Measurements from ENCODE around the gene SLC37A1. TPM values are rescaled to one million over a fixed set of nuclear protein-coding genes. Genes with fewer than 3 reads are reported as not detected.
"Not testable (repeated sequence)": the region's sequence is repeated elsewhere in the genome, so short reads cannot be mapped to it uniquely, and the experiment has no call there.

The SLC37A1 gene
- polyA plus RNA-seq, 4 donors, result 30.0 to 80.7 (median 37.6) TPM

DNA sequence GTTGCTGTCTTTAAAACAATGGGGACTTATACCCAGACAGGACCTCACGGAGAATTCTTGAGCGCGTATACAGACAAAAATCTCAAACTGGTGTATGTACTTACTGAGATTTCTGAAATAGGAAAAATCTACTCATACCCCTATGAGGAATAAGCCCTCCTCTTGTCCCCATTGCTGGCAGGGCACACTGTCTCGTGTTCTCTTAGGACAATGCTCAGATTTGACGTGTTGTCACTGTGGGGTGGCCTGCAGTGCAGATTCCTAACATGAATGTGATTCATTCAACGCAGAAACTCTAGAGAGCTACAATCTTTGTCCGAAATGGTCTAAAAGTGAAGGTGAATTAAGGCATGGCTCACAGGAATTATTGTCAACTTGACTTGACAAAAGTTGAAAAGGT lies 108.6 kb downstream of the SLC37A1 start:
- FAIRE-seq (no peak), DNase-seq (no peak)
- no peaks in the 10 kb centered on the region for H3K36me3 ChIP-seq (ENCODE audit: control insufficient read depth in 3 of 3, insufficient read depth in 2 of 3, low read depth in 1 of 3, low read length in 3 of 3)
- H3K4me3 ChIP-seq (ENCODE audit: low read depth in 1 of 3, low read length in 3 of 3), result no peak overlapping the region
- H3K9me3 ChIP-seq (ENCODE audit: control insufficient read depth in 2 of 2, insufficient read depth in 1 of 2, low read depth in 1 of 2, low read length in 1 of 2), result peaks cover 0 to 4% of the 10 kb centered on the region in 2 donors
- H3K27ac ChIP-seq (ENCODE audit: low read depth in 1 of 3, low read length in 2 of 3), result no peak overlapping the region
- H3K4me1 ChIP-seq (ENCODE audit: control insufficient read depth in 3 of 3, insufficient read depth in 2 of 3, low read depth in 1 of 3, low read length in 2 of 3), result peaks cover 0 to 16% (median 0%) of the 10 kb centered on the region in 3 donors
- peaks cover 2 to 4% (median 3%) of the 10 kb centered on the region in 3 donors for H3K27me3 ChIP-seq (ENCODE audit: control insufficient read depth in 3 of 3, insufficient read depth in 3 of 3, low read length in 3 of 3)
- WGBS, 3 donors, result 89 to 93% (median 93%) methylated on average over 7 of the region's 7 CpGs

GRCh38 chr21:42623694-42624093 lies 110.0 kb downstream of the SLC37A1 start:
- WGBS, 3 donors, result 74 to 89% (median 81%) methylated on average over 7 of the region's 7 CpGs
- no peak overlapping the region for H3K4me3 ChIP-seq (ENCODE audit: low read depth in 1 of 3, low read length in 3 of 3)
- FAIRE-seq, result no peak
- no peaks in the 10 kb centered on the region for H3K36me3 ChIP-seq (ENCODE audit: control insufficient read depth in 3 of 3, insufficient read depth in 2 of 3, low read depth in 1 of 3, low read length in 3 of 3)
- H3K27me3 ChIP-seq (ENCODE audit: control insufficient read depth in 3 of 3, insufficient read depth in 3 of 3, low read length in 3 of 3), result peaks cover 0 to 2% (median 0%) of the 10 kb centered on the region in 3 donors
- H3K9me3 ChIP-seq (ENCODE audit: control insufficient read depth in 2 of 2, insufficient read depth in 1 of 2, low read depth in 1 of 2, low read length in 1 of 2), result peaks cover 0 to 4% of the 10 kb centered on the region in 2 donors
- no peak overlapping the region for H3K27ac ChIP-seq (ENCODE audit: low read depth in 1 of 3, low read length in 2 of 3)
- H3K4me1 ChIP-seq (ENCODE audit: control insufficient read depth in 3 of 3, insufficient read depth in 2 of 3, low read depth in 1 of 3, low read length in 2 of 3), result peaks cover 0 to 16% (median 0%) of the 10 kb centered on the region in 3 donors
- DNase-seq, result no peak

DNA sequence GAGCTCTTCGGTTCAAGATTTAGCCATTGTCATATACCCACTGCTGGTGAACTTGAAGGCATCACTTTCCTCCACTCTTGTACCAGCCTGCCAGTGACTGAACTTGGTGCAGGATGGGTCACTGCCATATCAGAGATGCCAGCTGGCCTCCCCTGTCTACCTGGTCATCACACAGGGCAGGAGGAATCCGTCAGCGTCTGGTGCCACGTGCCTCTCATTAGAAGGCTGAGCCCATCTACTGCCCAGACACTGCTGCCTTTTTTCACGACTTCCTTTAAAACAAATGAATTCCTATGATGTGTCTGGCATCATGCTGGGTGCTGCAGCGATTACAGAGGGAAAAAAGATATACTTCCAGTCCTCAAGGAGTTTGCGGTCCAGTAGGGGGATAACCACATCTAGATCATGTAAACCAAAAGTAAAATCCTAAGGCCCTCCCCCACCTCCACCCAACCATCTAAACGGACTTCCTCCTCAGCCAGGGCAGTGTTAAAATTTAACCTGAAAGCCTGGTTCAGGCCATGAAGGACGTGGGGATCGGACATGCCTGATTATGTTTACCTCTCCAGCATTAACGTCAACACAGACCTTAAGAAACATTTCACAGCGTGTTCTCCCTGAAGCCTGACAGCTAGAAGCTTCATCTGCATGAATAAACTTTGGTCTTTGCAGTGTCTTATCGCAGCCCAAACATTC lies 110.6 kb downstream of the SLC37A1 start:
- H3K36me3 ChIP-seq (ENCODE audit: control insufficient read depth in 3 of 3, insufficient read depth in 2 of 3, low read depth in 1 of 3, low read length in 3 of 3), result no peaks in the 10 kb centered on the region
- H3K9me3 ChIP-seq (ENCODE audit: control insufficient read depth in 2 of 2, insufficient read depth in 1 of 2, low read depth in 1 of 2, low read length in 1 of 2), result peaks cover 0 to 4% of the 10 kb centered on the region in 2 donors
- WGBS, 3 donors, result 15 to 38% (median 30%) methylated on average over 13 of the region's 13 CpGs
- no peak overlapping the region for H3K27ac ChIP-seq (ENCODE audit: low read depth in 1 of 3, low read length in 2 of 3)
- FAIRE-seq (no peak), DNase-seq (peak; percentile 43 to 61)
- H3K4me1 ChIP-seq (ENCODE audit: control insufficient read depth in 3 of 3, insufficient read depth in 2 of 3, low read depth in 1 of 3, low read length in 2 of 3), result peaks cover 0 to 16% (median 0%) of the 10 kb centered on the region in 3 donors
- peaks cover 0 to 2% (median 0%) of the 10 kb centered on the region in 3 donors for H3K27me3 ChIP-seq (ENCODE audit: control insufficient read depth in 3 of 3, insufficient read depth in 3 of 3, low read length in 3 of 3)
- no peak overlapping the region for H3K4me3 ChIP-seq (ENCODE audit: low read depth in 1 of 3, low read length in 3 of 3)

DNA sequence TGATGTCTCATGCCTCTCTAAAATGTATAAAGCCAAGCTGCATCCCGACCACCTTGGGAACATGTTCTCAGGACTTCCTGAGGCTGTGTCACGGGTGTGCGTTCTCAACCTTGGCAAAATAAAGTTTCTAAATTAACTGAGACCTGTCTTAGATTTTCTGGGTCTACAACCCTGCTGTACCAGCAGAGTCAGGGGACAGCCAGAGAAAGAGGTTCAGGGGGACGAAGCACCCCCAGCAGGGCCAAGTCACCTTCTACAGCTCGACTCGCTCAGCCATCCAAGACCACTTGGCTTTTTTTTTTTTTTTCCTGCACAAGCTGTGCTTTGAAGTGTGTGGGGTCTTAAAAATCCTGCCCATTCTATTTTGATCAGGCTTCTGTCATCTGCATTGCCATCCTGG lies 111.3 kb downstream of the SLC37A1 start:
- WGBS, 3 donors, result 72 to 87% (median 82%) methylated on average over 6 of the region's 6 CpGs
- H3K36me3 ChIP-seq (ENCODE audit: control insufficient read depth in 3 of 3, insufficient read depth in 2 of 3, low read depth in 1 of 3, low read length in 3 of 3), result no peaks in the 10 kb centered on the region
- H3K27ac ChIP-seq (ENCODE audit: low read depth in 1 of 3, low read length in 2 of 3), result no peak overlapping the region
- H3K27me3 ChIP-seq (ENCODE audit: control insufficient read depth in 3 of 3, insufficient read depth in 3 of 3, low read length in 3 of 3), result peaks cover 0 to 2% (median 0%) of the 10 kb centered on the region in 3 donors
- H3K9me3 ChIP-seq (ENCODE audit: control insufficient read depth in 2 of 2, insufficient read depth in 1 of 2, low read depth in 1 of 2, low read length in 1 of 2), result peaks cover 0 to 4% of the 10 kb centered on the region in 2 donors
- no peak overlapping the region for H3K4me3 ChIP-seq (ENCODE audit: low read depth in 1 of 3, low read length in 3 of 3)
- no peak for DNase-seq
- FAIRE-seq, result no peak
- peaks cover 0 to 16% (median 0%) of the 10 kb centered on the region in 3 donors for H3K4me1 ChIP-seq (ENCODE audit: control insufficient read depth in 3 of 3, insufficient read depth in 2 of 3, low read depth in 1 of 3, low read length in 2 of 3)

DNA sequence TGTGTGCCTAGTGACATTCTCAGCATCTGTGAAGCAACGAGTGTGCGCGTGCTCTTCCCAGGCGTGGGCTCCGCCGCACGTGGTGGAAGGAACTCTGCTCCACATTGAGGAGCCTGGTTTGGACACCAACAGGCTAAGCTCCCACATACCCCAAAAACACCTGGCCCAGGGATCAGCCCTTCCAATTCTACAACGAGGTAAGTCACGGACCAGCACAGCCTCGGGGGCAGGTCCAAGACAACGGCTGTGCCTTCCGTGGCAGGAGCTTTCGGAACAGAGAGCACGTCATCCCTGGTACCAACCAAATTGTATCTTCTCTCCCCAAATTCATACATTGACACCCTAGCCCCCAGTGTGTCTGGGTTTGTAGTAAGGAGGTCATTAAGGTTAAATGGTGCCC lies 112.5 kb downstream of the SLC37A1 start:
- H3K27me3 ChIP-seq (ENCODE audit: control insufficient read depth in 3 of 3, insufficient read depth in 3 of 3, low read length in 3 of 3), result peaks cover 0 to 2% (median 0%) of the 10 kb centered on the region in 3 donors
- no peak for FAIRE-seq
- no peak overlapping the region for H3K27ac ChIP-seq (ENCODE audit: low read depth in 1 of 3, low read length in 2 of 3)
- no peaks in the 10 kb centered on the region for H3K36me3 ChIP-seq (ENCODE audit: control insufficient read depth in 3 of 3, insufficient read depth in 2 of 3, low read depth in 1 of 3, low read length in 3 of 3)
- H3K9me3 ChIP-seq (ENCODE audit: control insufficient read depth in 2 of 2, insufficient read depth in 1 of 2, low read depth in 1 of 2, low read length in 1 of 2), result no peaks in the 10 kb centered on the region
- H3K4me1 ChIP-seq (ENCODE audit: control insufficient read depth in 3 of 3, insufficient read depth in 2 of 3, low read depth in 1 of 3, low read length in 2 of 3), result peaks cover 0 to 16% (median 0%) of the 10 kb centered on the region in 3 donors
- no peak for DNase-seq
- WGBS, 3 donors, result 92 to 93% (median 92%) methylated on average over 14 of the region's 14 CpGs
- no peak overlapping the region for H3K4me3 ChIP-seq (ENCODE audit: low read depth in 1 of 3, low read length in 3 of 3)

GRCh38 chr21:42627527-42628289 lies 114.1 kb downstream of the SLC37A1 start:
- FAIRE-seq, result no peak
- peaks cover 0 to 16% (median 0%) of the 10 kb centered on the region in 3 donors for H3K4me1 ChIP-seq (ENCODE audit: control insufficient read depth in 3 of 3, insufficient read depth in 2 of 3, low read depth in 1 of 3, low read length in 2 of 3)
- H3K9me3 ChIP-seq (ENCODE audit: control insufficient read depth in 2 of 2, insufficient read depth in 1 of 2, low read depth in 1 of 2, low read length in 1 of 2), result no peaks in the 10 kb centered on the region
- 66 to 79% (median 67%) methylated on average over 15 of the region's 15 CpGs for WGBS, 3 donors
- no peak overlapping the region for H3K4me3 ChIP-seq (ENCODE audit: low read depth in 1 of 3, low read length in 3 of 3)
- DNase-seq, result peak in 1 of 2 donors; percentile 21
- H3K36me3 ChIP-seq (ENCODE audit: control insufficient read depth in 3 of 3, insufficient read depth in 2 of 3, low read depth in 1 of 3, low read length in 3 of 3), result no peaks in the 10 kb centered on the region
- H3K27ac ChIP-seq (ENCODE audit: low read depth in 1 of 3, low read length in 2 of 3), result no peak overlapping the region
- H3K27me3 ChIP-seq (ENCODE audit: control insufficient read depth in 3 of 3, insufficient read depth in 3 of 3, low read length in 3 of 3), result peaks cover 0 to 2% (median 0%) of the 10 kb centered on the region in 3 donors

DNA sequence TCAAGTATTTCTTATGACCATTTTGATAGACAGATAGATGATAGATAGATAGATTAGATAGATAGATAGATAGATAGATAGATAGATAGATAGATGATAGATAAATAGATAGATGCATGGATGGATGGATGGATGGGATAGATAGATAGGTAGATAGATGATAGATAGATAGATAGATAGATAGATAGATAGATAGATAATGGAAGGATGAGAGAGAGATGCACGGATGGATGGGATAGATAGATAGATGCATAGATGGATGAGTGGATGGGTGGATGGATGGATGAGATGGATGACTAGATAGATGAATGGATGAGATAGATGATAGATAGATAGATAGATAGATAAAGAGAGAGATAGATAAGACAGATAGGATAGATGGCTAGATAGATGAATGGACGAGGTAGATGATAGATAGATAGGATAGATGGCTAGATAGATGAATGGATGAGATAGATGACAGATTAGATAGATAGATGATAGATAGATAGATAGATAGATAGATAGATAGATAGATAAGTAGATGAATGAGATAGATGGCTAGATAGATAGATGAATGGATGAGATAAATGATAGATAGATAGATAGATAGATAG lies 114.9 kb downstream of the SLC37A1 start:
- H3K9me3 ChIP-seq (ENCODE audit: control insufficient read depth in 2 of 2, insufficient read depth in 1 of 2, low read depth in 1 of 2, low read length in 1 of 2); DNase-seq; H3K36me3 ChIP-seq (ENCODE audit: control insufficient read depth in 3 of 3, insufficient read depth in 2 of 3, low read depth in 1 of 3, low read length in 3 of 3); H3K27me3 ChIP-seq (ENCODE audit: control insufficient read depth in 3 of 3, insufficient read depth in 3 of 3, low read length in 3 of 3); H3K27ac ChIP-seq (ENCODE audit: low read depth in 1 of 3, low read length in 2 of 3); FAIRE-seq; H3K4me3 ChIP-seq (ENCODE audit: low read depth in 1 of 3, low read length in 3 of 3): not testable (repeated sequence)
- 64 to 87% (median 75%) methylated on average over 2 of the region's 2 CpGs for WGBS, 3 donors
- peaks cover 0 to 15% (median 0%) of the 10 kb centered on the region in 3 donors for H3K4me1 ChIP-seq (ENCODE audit: control insufficient read depth in 3 of 3, insufficient read depth in 2 of 3, low read depth in 1 of 3, low read length in 2 of 3)

DNA sequence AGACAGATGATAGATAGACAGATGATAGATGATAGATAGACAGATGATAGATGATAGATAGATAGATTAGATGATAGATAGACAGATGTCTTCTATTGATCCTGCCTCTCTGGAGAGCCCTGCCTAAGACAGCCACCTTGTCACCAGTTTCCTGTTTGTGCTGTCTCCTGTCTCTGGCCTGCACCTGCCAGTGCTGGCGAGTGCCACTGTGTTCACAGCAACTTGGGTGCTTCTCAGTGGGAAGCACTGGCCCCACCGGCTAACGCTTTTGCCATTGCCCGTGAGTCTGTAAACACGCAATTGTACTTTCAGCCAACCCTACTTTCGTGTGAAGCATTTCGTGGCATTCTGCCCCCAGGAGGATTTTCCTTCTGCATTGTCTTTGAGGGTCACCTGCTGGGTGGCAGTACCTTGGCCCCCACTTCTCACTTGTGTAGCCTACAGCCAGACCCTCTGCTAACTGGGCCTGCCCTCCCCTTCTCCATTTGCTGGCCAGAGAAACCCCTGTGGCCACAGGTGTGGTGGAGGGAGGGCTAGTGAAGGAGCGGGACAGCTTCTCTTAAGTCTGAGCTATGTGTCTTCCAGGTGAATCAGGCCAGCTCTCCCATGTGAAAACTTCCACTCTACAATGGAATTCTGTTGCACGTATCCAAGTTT lies 116.4 kb downstream of the SLC37A1 start:
- DNase-seq (no peak), FAIRE-seq (no peak)
- WGBS, 3 donors, result 74 to 82% (median 82%) methylated on average over 9 of the region's 9 CpGs
- Histone ChIP-seq H3K36me3 (ENCODE audit: control insufficient read depth in 3 of 3, insufficient read depth in 2 of 3, low read depth in 1 of 3, low read length in 3 of 3) (no peaks in the 10 kb centered on the region), H3K4me1 (ENCODE audit: control insufficient read depth in 3 of 3, insufficient read depth in 2 of 3, low read depth in 1 of 3, low read length in 2 of 3) (no peaks in the 10 kb centered on the region), H3K27me3 (ENCODE audit: control insufficient read depth in 3 of 3, insufficient read depth in 3 of 3, low read length in 3 of 3) (peaks cover 0 to 2% (median 0%) of the 10 kb centered on the region in 3 donors), H3K27ac (ENCODE audit: low read depth in 1 of 3, low read length in 2 of 3) (no peak overlapping the region), H3K9me3 (ENCODE audit: control insufficient read depth in 2 of 2, insufficient read depth in 1 of 2, low read depth in 1 of 2, low read length in 1 of 2) (no peaks in the 10 kb centered on the region), H3K4me3 (ENCODE audit: low read depth in 1 of 3, low read length in 3 of 3) (no peak overlapping the region)

Data from small intestine (tissue), 7 donors.